GM12878 (cell line): ENCODE results near the gene PRKAG2. TPM values are rescaled to one million over a fixed set of nuclear protein-coding genes. Genes with fewer than 3 reads are reported as not detected.

ENCODE experiments used
- ATAC-seq: fragments of 200-7000 bp; cut with Tn5 transposase; 3 replicates; pipeline ENCODE4 v1.9.1; 2020; ENCODE audit warnings: mild to moderate bottlenecking, moderate library complexity
- BruUV-seq: library from RNA; stranded (reverse); fragments of 400-500 nt; replicated peaks from 2 replicates; lab custom pipeline; 2021; lab: Mats Ljungman, UMichigan
- CTCF ChIA-PET: fragments of 300-600 bp; sonication (Branson Sonifier 250); formaldehyde crosslinking; extraction: SDS; loops from one replicate; lab custom pipeline; 2021; ENCODE audit warnings: inconsistent platforms; lab: Yijun Ruan, JAX
- POLR2A ChIA-PET: fragments of 350-600 bp; formaldehyde crosslinking; extraction: SDS; loops from one replicate; lab custom pipeline; 2021; ENCODE audit warnings: inconsistent platforms; lab: Charles Lee
- RAD21 ChIA-PET: fragments of 300-600 bp; sonication (Branson Sonifier 250); formaldehyde crosslinking; loops from one replicate; lab custom pipeline; 2023; ENCODE audit warnings: antibody characterized with exemption; ENCODE audit not compliant: unreplicated experiment; lab: Charles Lee
- SMC1A ChIA-PET: fragments of 300-600 bp; sonication (Branson Sonifier 250); formaldehyde crosslinking; loops from one replicate; lab custom pipeline; 2023; ENCODE audit not compliant: unreplicated experiment, uncharacterized antibody; lab: Charles Lee
- DNase-seq: peaks from one replicate; pipeline ENCODE4 v3.0.0-alpha.2; 2011; ENCODE audit warnings: low read depth, low spot score
- FAIRE-seq: peaks from 3 replicates; lab custom pipeline; 2011; peaks lifted over from hg19 to GRCh38; lab: Jason Lieb, UNC
- H2AFZ ChIP-seq: 2 replicates; pipeline ENCODE4 v1.6.0; 2011; ENCODE audit warnings: low read depth, low read length, control low read depth; ENCODE audit not compliant: control insufficient read depth
- H3K27ac ChIP-seq: 2 replicates; pipeline ENCODE4 v1.5.1; 2011; ENCODE audit warnings: control low read depth; ENCODE audit not compliant: control insufficient read depth, insufficient read depth
- H3K27me3 ChIP-seq, 2 experiments: replicated peaks in 1 of 2; 2 replicates each; pipeline versions ENCODE4 v1.6.0 to v1.6.1; 2011; ENCODE audit warnings: low read length in 1 of 2; ENCODE audit not compliant: control insufficient read depth in 2 of 2, insufficient read depth in 2 of 2
- H3K36me3 ChIP-seq, 2 experiments: 2 replicates each; pipeline ENCODE4 v1.5.1; 2011; ENCODE audit warnings: low read length in 1 of 2; ENCODE audit not compliant: control insufficient read depth in 2 of 2, insufficient read depth in 2 of 2
- H3K4me1 ChIP-seq: 2 replicates; pipeline ENCODE4 v1.6.1; 2011; ENCODE audit warnings: mild to moderate bottlenecking, low read length, moderate library complexity, mixed read lengths; ENCODE audit not compliant: control insufficient read depth, insufficient read depth
- H3K4me2 ChIP-seq: 2 replicates; pipeline ENCODE4 v1.6.0; 2011; ENCODE audit warnings: control low read depth; ENCODE audit not compliant: control insufficient read depth, insufficient read depth
- H3K4me3 ChIP-seq: fragments of 200-600 bp; sonication (generic); 2 replicates; pipeline ENCODE4 v1.5.1; 2016
- H3K79me2 ChIP-seq: 2 replicates; pipeline ENCODE4 v1.6.0; 2011; ENCODE audit warnings: low read length; ENCODE audit not compliant: control insufficient read depth, insufficient read depth
- H3K9ac ChIP-seq: 2 replicates; pipeline ENCODE4 v1.8.0; 2011; ENCODE audit warnings: low read length, control low read depth, mixed read lengths; ENCODE audit not compliant: control insufficient read depth, insufficient read depth
- H3K9me3 ChIP-seq: replicated peaks from 3 replicates; pipeline ENCODE4 v1.5.1; 2011; ENCODE audit warnings: mild to moderate bottlenecking, low read length; ENCODE audit not compliant: control insufficient read depth, insufficient read depth
- H4K20me1 ChIP-seq: 2 replicates; pipeline ENCODE4 v1.6.0; 2011; ENCODE audit not compliant: control insufficient read depth, insufficient read depth
- GATAD2B ChIP-seq: fragments of 450-650 bp; conservative IDR thresholded peaks from 2 replicates; pipeline ENCODE4 v1.6.1; 2017; ENCODE audit warnings: low read depth, mild to moderate bottlenecking, moderate library complexity
- IRF4 ChIP-seq: IDR thresholded peaks from 2 replicates; pipeline ENCODE4 v1.6.1; 2011; ENCODE audit warnings: low read depth, low read length
- JUNB ChIP-seq: IDR thresholded peaks from 2 replicates; pipeline ENCODE4 v1.6.1; 2016; ENCODE audit warnings: antibody characterized with exemption, mild to moderate bottlenecking
- MTA3 ChIP-seq: IDR thresholded peaks from 2 replicates; pipeline ENCODE4 v1.6.1; 2012; ENCODE audit warnings: low read length, inconsistent platforms, borderline replicate concordance
- PAX8 ChIP-seq: fragments of 450-650 bp; IDR thresholded peaks from 2 replicates; pipeline ENCODE4 v1.6.1; 2017; ENCODE audit warnings: mild to moderate bottlenecking, moderate library complexity
- POU2F2 ChIP-seq: IDR thresholded peaks from 3 replicates; pipeline ENCODE4 v1.6.1; 2011; ENCODE audit warnings: low read depth, mild to moderate bottlenecking, low read length, borderline replicate concordance
- RAD51 ChIP-seq: fragments of 450-650 bp; IDR thresholded peaks from 2 replicates; pipeline ENCODE4 v1.6.1; 2016; ENCODE audit warnings: moderate library complexity, mild to moderate bottlenecking, inconsistent platforms
- SIX5 ChIP-seq: IDR thresholded peaks from 2 replicates; pipeline ENCODE4 v1.6.1; 2011; ENCODE audit warnings: mild to moderate bottlenecking, low read depth, low read length, moderate library complexity; ENCODE audit not compliant: severe bottlenecking
- SMAD1 ChIP-seq: fragments of 450-650 bp; IDR thresholded peaks from 2 replicates; pipeline ENCODE4 v1.6.1; 2018; ENCODE audit warnings: mild to moderate bottlenecking, low read depth; ENCODE audit not compliant: partially characterized antibody
- SP1 ChIP-seq: IDR thresholded peaks from one replicate; pipeline ENCODE4 v1.6.1; 2011; ENCODE audit warnings: low read depth, low read length
- SPI1 ChIP-seq: IDR thresholded peaks from 2 replicates; pipeline ENCODE4 v1.6.1; 2011; ENCODE audit warnings: low read depth, mild to moderate bottlenecking, low read length, moderate library complexity, borderline replicate concordance; ENCODE audit not compliant: insufficient read depth
- TBL1XR1 ChIP-seq: IDR thresholded peaks from 2 replicates; pipeline ENCODE4 v1.6.1; 2012; ENCODE audit warnings: low read depth, low read length, improper control_type of control experiment
- TCF7 ChIP-seq: IDR thresholded peaks from 2 replicates; pipeline ENCODE4 v1.6.1; 2014; ENCODE audit warnings: antibody characterized with exemption, borderline replicate concordance
- YBX1 ChIP-seq: fragments of 450-650 bp; IDR thresholded peaks from 2 replicates; pipeline ENCODE4 v1.6.1; 2016; ENCODE audit warnings: antibody characterized with exemption
- ZBED1 ChIP-seq: IDR thresholded peaks from 2 replicates; pipeline ENCODE4 v1.6.1; 2016; ENCODE audit warnings: borderline replicate concordance
- ZSCAN29 ChIP-seq: fragments of 450-650 bp; IDR thresholded peaks from 2 replicates; pipeline ENCODE4 v1.6.1; 2017; ENCODE audit warnings: mild to moderate bottlenecking, moderate library complexity
- WGBS: methylation state at CpG from one replicate; pipeline ENCODE4 v1.1.6; 2016; ENCODE audit warnings: low lambda C conversion rate; ENCODE audit not compliant: insufficient replicate concordance, insufficient coverage; ENCODE audit errors: missing lambda C conversion rate; 5-methylcytosine and 5-hydroxymethylcytosine counted together
- in situ Hi-C: fragments of 300-500 bp; cut with MboI; formaldehyde crosslinking; loops from 9 replicates; pipeline ENCODE4 v1.14.3; 2018; ENCODE audit warnings: mixed read lengths
- intact Hi-C: fragments of 100-400 bp; cut with micrococcal nuclease; formaldehyde crosslinking; loops from one replicate; pipeline ENCODE4 v1.14.2; 2022; ENCODE audit not compliant: unreplicated experiment
- polyA plus RNA-seq, 11 experiments: library from polyadenylated mRNA; depleted of rRNA in 4 of 11; unstranded in 6 of 11; stranded (reverse) in 5 of 11; fragments of >200 nt; fragmentation: Nextera tagmentation in 4 of 11; fragmentation: Illumina TruSeq in 1 of 11; extraction: Ambion mirVana in 4 of 11; extraction: Trizol in 1 of 11; gene quantifications; 1 replicate in 1 of 11; 2 replicates in 10 of 11; pipeline versions ENCODE4 v1.2.1 to v1.2.3, GENCODE V29; 2011 to 2016; ENCODE audit warnings: inconsistent platforms in 2 of 11, missing spikeins in 2 of 11, low read depth in 1 of 11
- total RNA-seq, 4 experiments: library from RNA; depleted of rRNA in 3 of 4; stranded (reverse); fragments of >200 nt in 3 of 4; fragmentation: Illumina TruSeq in 1 of 4; extraction: Trizol in 1 of 4; gene quantifications; 2 replicates each; pipeline versions ENCODE4 v1.2.1 to v1.2.3, GENCODE V29; 2013 to 2021
- TF ChIP-seq, protein P1 (sequence below): fragments of 450-650 bp; IDR thresholded peaks from 2 replicates; pipeline ENCODE4 v1.6.1; 2018; ENCODE audit warnings: mild to moderate bottlenecking, low read depth, moderate library complexity; ENCODE audit not compliant: partially characterized antibody

PRKAG2 gene
- total and polyA plus RNA-seq, 10 of the 15 experiments (the other 5 are each of a cell fraction or from before 2014, with no cell fraction given) = 3.4 to 8.9 (median 6.8) TPM

DNA sequence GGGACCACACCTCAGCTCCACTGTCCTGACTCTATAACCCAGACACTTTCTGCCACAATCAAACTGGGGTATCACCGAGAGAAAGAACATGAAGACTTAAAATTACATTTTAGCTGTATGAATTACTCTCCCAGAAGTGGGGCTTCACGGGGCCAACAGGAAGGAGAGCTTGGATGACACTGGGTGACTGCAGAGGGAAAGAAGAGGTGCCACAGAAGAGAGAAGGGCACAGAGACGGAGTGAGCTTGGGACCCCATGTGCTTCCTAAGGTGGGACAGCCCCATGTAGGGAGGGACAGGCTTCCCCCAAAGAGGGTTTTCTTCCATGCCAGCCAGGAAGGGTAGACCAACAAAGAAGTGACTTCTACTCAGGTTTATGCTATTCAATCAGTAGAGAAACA, 195.2 kb downstream of the PRKAG2 start (continued):
- TF ChIP-seq, protein P1, sequence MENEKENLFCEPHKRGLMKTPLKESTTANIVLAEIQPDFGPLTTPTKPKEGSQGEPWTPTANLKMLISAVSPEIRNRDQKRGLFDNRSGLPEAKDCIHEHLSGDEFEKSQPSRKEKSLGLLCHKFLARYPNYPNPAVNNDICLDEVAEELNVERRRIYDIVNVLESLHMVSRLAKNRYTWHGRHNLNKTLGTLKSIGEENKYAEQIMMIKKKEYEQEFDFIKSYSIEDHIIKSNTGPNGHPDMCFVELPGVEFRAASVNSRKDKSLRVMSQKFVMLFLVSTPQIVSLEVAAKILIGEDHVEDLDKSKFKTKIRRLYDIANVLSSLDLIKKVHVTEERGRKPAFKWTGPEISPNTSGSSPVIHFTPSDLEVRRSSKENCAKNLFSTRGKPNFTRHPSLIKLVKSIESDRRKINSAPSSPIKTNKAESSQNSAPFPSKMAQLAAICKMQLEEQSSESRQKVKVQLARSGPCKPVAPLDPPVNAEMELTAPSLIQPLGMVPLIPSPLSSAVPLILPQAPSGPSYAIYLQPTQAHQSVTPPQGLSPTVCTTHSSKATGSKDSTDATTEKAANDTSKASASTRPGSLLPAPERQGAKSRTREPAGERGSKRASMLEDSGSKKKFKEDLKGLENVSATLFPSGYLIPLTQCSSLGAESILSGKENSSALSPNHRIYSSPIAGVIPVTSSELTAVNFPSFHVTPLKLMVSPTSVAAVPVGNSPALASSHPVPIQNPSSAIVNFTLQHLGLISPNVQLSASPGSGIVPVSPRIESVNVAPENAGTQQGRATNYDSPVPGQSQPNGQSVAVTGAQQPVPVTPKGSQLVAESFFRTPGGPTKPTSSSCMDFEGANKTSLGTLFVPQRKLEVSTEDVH = no peak
- TF ChIP-seq, all 136 proteins: peak for 0

GRCh38 chr7:151680810-151681209, 196.1 kb downstream of the PRKAG2 start:
- Histone ChIP-seq H3K27me3 (no peaks in the 10 kb centered on the region; a peak in 1 of 4 replicates), H4K20me1 (no peaks in the 10 kb centered on the region), H3K9ac (no peak overlapping the region), H3K9me3 (no peaks in the 10 kb centered on the region), H3K4me2 (no peak overlapping the region), H3K27ac (no peak overlapping the region), H3K36me3 (no peaks in the 10 kb centered on the region), H3K4me1 (no peaks in the 10 kb centered on the region), H2AFZ (no peak overlapping the region)
- SMC1A ChIA-PET = no interaction called here
- RAD21 ChIA-PET = no interaction called here
- BruUV-seq = no TSS peak
- CTCF ChIA-PET = no interaction called here
- intact Hi-C loops (no loop called here), in situ Hi-C loops (no loop called here)
- POLR2A ChIA-PET = no interaction called here
- DNase-seq = no peak
- FAIRE-seq = no peak
- no peak for TF ChIP-seq POU2F2
- no peak for TF ChIP-seq SPI1
- no peak for TF ChIP-seq TBL1XR1
- TF ChIP-seq SIX5 = no peak
- no peak for TF ChIP-seq IRF4
- TF ChIP-seq MTA3 = no peak
- TF ChIP-seq SMAD1 = no peak
- TF ChIP-seq PAX8 = no peak
- TF ChIP-seq ZSCAN29 = no peak
- TF ChIP-seq SP1 = no peak
- no peak for TF ChIP-seq RAD51
- TF ChIP-seq GATAD2B = no peak
- TF ChIP-seq JUNB = no peak
- TF ChIP-seq TCF7 = no peak
- TF ChIP-seq YBX1 = no peak
- TF ChIP-seq ZBED1 = no peak
- TF ChIP-seq, all 136 proteins: peak for 0
- ATAC-seq = no peak
- WGBS = 55% methylated on average over 7 of the region's 7 CpGs
- Histone ChIP-seq H3K79me2 (no peaks in the 10 kb centered on the region), H3K4me3 (no peak overlapping the region)
